Stimulated activated naive CD4-positive, alpha-beta T cell (primary cell): Measurements from ENCODE around the gene GRHL1.
A peak's percentile ranks its signal among the peaks of the same experiment; 100 is the strongest.
"Not testable (repeated sequence)": the region's sequence is repeated elsewhere in the genome, so short reads cannot be mapped to it uniquely, and the experiment has no call there.

Experiments used
- DNase-seq, 6 experiments: peaks; one replicate each; lab custom pipeline; 2025; lab: John Stamatoyannopoulos, UW

Gene GRHL1

GRCh38 chr2:10026940-10027569 lies 75.6 kb downstream of the GRHL1 start:
- DNase-seq: no peak

GRCh38 chr2:10027660-10028330 lies 76.3 kb downstream of the GRHL1 start:
- no peak for DNase-seq

GRCh38 chr2:10028407-10028987 lies 77.0 kb downstream of the GRHL1 start:
- no peak for DNase-seq

GRCh38 chr2:10028988-10029874 lies 77.7 kb downstream of the GRHL1 start:
- peak in 4 of 6 experiments; percentile 7 to 40 (median 30) for DNase-seq

- no peak for DNase-seq
Measured at GRCh38 chr2:10029875-10030223, 78.4 kb downstream of the GRHL1 start.

- DNase-seq: no peak
Measured at GRCh38 chr2:10030311-10030736, 78.8 kb downstream of the GRHL1 start.

- not testable (repeated sequence) for DNase-seq
Measured at GRCh38 chr2:10030798-10031197, 79.3 kb downstream of the GRHL1 start.

- DNase-seq: no peak
Measured at GRCh38 chr2:10031886-10032745, 80.6 kb downstream of the GRHL1 start.

- DNase-seq: no peak
Measured at GRCh38 chr2:10032746-10033105, 81.2 kb downstream of the GRHL1 start.

GRCh38 chr2:10033251-10034006 lies 81.9 kb downstream of the GRHL1 start:
- DNase-seq: no peak

GRCh38 chr2:10034333-10035052 lies 83.0 kb downstream of the GRHL1 start:
- no peak for DNase-seq

- DNase-seq: no peak
Measured at GRCh38 chr2:10035053-10035422, 83.5 kb downstream of the GRHL1 start.

- no peak for DNase-seq
Measured at GRCh38 chr2:10035633-10036032, 84.1 kb downstream of the GRHL1 start.

GRCh38 chr2:10036095-10036884 lies 84.8 kb downstream of the GRHL1 start:
- DNase-seq: peak in 3 of 6 experiments; percentile 6 to 21 (median 16)

- DNase-seq: no peak
Measured at GRCh38 chr2:10038123-10038522, 86.6 kb downstream of the GRHL1 start.

GRCh38 chr2:10038716-10039115 lies 87.2 kb downstream of the GRHL1 start:
- DNase-seq: no peak

- DNase-seq: no peak
Measured at GRCh38 chr2:10039658-10040410, 88.3 kb downstream of the GRHL1 start.

- DNase-seq: no peak
Measured at GRCh38 chr2:10041711-10042110, 90.2 kb downstream of the GRHL1 start.
